Activated naive CD4-positive, alpha-beta T cell treated with anti-CD3 and anti-CD28 coated beads, Interleukin-2, amount 50 U/mL, for 72 hours (primary cell): ENCODE results near the gene STXBP5L. TPM values are rescaled to one million over a fixed set of nuclear protein-coding genes. Genes with fewer than 3 reads are reported as not detected.
A peak's percentile ranks its signal among the peaks of the same experiment; 100 is the strongest.
"Not testable (repeated sequence)": the region's sequence is repeated elsewhere in the genome, so short reads cannot be mapped to it uniquely, and the experiment has no call there.

Source experiments
- ATAC-seq, 2 donors: fragments of 150-1000 bp; cut with Tn5 transposase; 2 replicates each; pipeline ENCODE4 v1.10.0; 2021; ENCODE audit warnings: mild to moderate bottlenecking in 2 of 2, moderate library complexity in 2 of 2
- DNase-seq, 2 donors: peaks; one replicate each; pipeline ENCODE4 v3.0.0; 2021 to 2022; ENCODE audit warnings: low spot score in 2 of 2
- H3K27ac Mint-ChIP-seq, 2 donors: one replicate each; pipeline ENCODE4 v1.8.0; 2022; ENCODE audit warnings: mild to moderate bottlenecking in 2 of 2, mixed read lengths in 2 of 2
- H3K36me3 Mint-ChIP-seq, 2 donors: one replicate each; pipeline ENCODE4 v1.8.0; 2022; ENCODE audit warnings: mixed read lengths in 2 of 2
- H3K9me3 Mint-ChIP-seq, 2 donors: one replicate each; pipeline ENCODE4 v1.8.0; 2022; ENCODE audit warnings: mixed read lengths in 2 of 2
- total RNA-seq, 2 donors: library from RNA; stranded (reverse); gene quantifications; one replicate each; pipeline ENCODE4 v1.2.3, GENCODE V29; 2022

STXBP5L gene
- not detected for total RNA-seq

DNA sequence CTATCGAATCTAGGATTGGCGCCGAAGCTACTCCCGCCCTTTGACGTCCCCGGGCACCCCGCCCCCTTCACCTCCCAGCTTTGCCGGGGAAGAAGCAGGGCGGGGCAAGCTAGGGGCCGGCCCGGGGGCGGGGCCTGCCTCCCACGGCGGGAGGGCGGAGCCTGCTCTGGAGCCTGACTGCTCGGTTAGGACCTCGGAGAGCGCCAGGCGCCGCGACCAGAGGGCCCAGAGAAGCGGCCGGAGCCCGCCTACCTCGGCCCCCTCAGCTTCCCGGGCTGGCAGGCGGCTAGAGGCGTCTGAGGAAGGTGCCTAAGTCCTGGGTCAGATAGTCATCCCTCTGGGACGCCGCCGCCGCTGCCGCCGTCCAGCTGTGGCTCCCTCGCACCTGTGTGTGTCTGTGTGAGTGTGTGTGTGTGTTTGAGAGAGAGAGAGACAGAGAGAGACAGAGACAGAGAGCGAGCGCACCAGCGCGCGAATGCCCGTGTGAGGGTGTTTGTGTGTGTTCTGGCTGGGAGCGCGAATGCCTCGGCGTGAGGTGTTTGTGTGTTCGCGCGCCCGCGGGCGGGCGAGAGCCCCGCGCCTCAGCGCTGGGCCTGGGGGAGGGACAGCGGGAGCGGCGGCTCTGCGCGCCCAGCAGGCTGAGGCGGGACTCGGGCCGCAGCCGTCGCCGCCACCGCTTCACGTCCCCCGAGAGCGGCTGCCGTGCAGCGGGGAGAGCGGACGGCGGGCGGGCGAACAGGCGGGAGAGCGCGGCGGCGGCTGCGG is at the start of gene STXBP5L:
Gene STXBP5L (plus strand): TSS at position 176 of the 765 bp plus-strand sequence. CDS start 1,374 bp downstream, outside the sequence.
- H3K9me3 Mint-ChIP-seq, result peaks cover 0 to 11% of the 10 kb centered on the region in 2 donors
- DNase-seq (peak; percentile 50 to 76), ATAC-seq (peak; percentile 65 to 97)
- peaks cover 9 to 11% of the 10 kb centered on the region in 2 donors for H3K36me3 Mint-ChIP-seq
- H3K27ac Mint-ChIP-seq, result no peak within 1 kb of the TSS

GRCh38 chr3:120858521-120858920 is 49.5 kb upstream of the STXBP5L start:
- DNase-seq (no peak), ATAC-seq (no peak)
- peaks cover 0 to under 1% of the 10 kb centered on the region in 2 donors for H3K9me3 Mint-ChIP-seq
- H3K27ac Mint-ChIP-seq, result no peak overlapping the region
- H3K36me3 Mint-ChIP-seq, result no peaks in the 10 kb centered on the region

DNA sequence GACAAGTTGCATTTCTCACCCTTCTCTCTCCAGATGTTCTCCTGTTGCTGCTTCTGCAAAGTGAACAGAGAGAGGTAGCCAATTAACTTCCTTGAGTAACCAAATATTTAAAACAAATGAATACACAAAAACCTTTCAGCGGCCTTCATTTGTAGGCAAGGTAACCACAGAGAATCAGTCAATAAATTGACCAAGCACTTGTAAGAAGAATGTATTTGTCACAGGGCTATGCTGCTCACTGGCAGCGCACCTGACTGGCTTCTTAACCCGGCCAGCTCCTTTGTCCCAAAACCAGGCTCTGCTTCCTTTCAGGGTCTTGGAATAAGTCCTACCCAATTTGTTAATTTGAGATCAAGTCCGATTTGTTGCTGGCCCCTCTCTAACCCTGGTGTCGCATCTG is 43.5 kb upstream of the STXBP5L start:
- DNase-seq (no peak), ATAC-seq (no peak)
- Mint-ChIP-seq H3K36me3 (no peaks in the 10 kb centered on the region), H3K27ac (no peak overlapping the region), H3K9me3 (peaks cover 0 to 4% of the 10 kb centered on the region in 2 donors)

- DNase-seq (no peak), ATAC-seq (no peak)
- H3K27ac Mint-ChIP-seq, result no peak overlapping the region
- H3K36me3 Mint-ChIP-seq, result no peaks in the 10 kb centered on the region
- H3K9me3 Mint-ChIP-seq, result no peaks in the 10 kb centered on the region
Observed at GRCh38 chr3:120875507-120875906, 32.5 kb upstream of the STXBP5L start.

DNA sequence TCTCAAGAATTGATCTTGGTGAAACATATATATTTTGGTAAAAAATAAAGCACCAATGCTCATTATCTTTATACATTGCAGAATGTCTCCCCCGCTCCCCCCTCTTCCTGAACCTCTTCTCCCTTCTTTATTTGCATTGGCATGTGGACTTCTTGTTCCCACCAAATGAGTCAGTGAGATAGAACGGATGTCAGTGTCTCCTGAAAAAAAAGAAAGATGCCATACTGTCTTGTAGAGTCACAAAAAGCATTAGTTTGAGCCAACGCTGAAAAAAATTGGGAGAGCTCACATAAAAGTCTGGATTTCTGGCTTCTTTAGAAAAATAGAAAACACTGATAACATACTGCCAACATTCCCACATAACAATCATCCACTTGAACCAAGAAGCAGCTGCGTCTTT is 32.0 kb upstream of the STXBP5L start:
- Mint-ChIP-seq H3K27ac (no peak overlapping the region), H3K9me3 (no peaks in the 10 kb centered on the region), H3K36me3 (no peaks in the 10 kb centered on the region)
- no peak for DNase-seq
- ATAC-seq, result no peak

DNA sequence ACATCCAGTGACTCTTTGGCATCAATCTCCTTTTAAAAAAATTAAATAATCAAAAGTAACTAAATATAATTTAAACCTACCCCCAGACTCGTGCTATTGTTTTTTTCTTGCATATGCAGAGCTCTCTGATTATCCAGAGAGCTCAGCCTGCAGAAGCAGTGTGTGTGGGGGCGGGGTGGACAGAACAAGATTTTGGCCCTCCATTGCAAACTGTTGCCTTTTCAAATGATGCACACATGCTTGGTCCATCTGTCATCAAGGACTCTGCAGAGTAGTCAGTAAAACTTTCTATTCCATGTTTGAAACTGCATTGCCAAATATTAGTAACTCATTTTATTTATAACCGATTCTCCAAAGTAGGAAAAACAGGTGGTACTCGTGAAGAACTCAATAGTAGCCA is 28.6 kb upstream of the STXBP5L start:
- DNase-seq (no peak), ATAC-seq (no peak)
- Mint-ChIP-seq H3K36me3 (no peaks in the 10 kb centered on the region), H3K9me3 (no peaks in the 10 kb centered on the region), H3K27ac (no peak overlapping the region)

DNA sequence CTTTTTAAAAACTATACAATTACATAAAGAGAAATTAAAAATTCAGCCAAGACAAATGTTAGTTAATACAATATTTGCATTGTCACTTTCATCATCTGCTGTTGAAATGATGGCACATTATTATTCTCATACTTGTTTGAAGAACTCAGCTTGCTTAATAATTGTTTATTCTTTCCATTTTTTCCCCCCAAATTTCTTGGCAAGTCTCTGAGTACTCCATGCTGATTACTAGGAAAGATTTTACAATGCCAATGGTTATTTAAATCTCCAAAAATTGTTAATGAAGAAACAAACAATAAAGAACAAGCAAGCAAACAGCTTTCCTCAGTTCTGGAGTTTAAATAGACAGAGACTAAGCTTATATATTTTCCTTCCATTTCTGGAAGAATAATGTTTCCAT is 15.1 kb upstream of the STXBP5L start:
- no peak for DNase-seq
- no peaks in the 10 kb centered on the region for H3K36me3 Mint-ChIP-seq
- H3K27ac Mint-ChIP-seq, result no peak overlapping the region

DNA sequence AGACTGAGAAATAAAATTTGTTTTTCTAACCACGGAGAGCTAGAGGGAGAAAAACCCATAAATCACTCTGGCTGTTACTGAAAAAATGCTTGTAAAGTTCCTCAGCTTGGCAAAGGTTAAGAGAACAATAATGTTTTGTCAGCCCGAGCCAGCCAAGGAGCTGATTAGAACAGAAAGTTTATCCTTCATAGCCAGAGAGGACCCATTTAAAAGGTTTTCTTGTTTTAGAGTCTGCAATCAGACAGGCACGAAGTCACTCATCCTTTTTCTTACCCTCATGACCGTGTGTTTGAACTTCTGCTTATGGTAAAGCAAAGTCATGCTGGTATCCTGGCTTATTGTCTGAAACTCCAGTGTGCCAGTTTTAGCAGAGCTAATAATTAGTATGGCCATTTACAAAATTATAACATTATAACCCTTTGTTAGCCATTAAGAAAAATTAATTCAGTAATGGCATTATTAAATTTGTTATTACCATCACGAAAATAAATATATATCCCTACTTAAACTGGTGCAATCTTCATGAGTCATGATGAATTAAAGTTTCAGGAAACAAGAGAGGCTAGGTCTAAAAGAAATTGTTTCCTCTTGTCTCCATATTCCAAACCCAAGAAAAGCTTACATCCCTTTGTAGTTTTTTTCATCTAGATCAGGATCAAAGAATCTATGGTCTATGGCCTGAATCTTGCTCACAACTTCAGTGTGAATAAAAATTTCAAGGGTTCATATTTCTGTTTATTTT is 13.5 kb upstream of the STXBP5L start:
- Mint-ChIP-seq H3K9me3 (peaks cover 0 to 7% of the 10 kb centered on the region in 2 donors), H3K27ac (no peak overlapping the region), H3K36me3 (peaks cover 0 to 5% of the 10 kb centered on the region in 2 donors)
- DNase-seq (no peak), ATAC-seq (no peak)

More for the DNA sequence above, 15.1 kb upstream of the STXBP5L start:
- ATAC-seq, result no peak
- H3K9me3 Mint-ChIP-seq, result peaks cover 0 to 4% of the 10 kb centered on the region in 2 donors

- Mint-ChIP-seq H3K9me3 (peaks cover 6 to 16% of the 10 kb centered on the region in 2 donors), H3K36me3 (peaks cover 0 to 14% of the 10 kb centered on the region in 2 donors)
- not testable (repeated sequence) for ATAC-seq, H3K27ac Mint-ChIP-seq, DNase-seq
Observed at GRCh38 chr3:120901716-120902115, 6.3 kb upstream of the STXBP5L start.

- no peak for DNase-seq
- H3K27ac Mint-ChIP-seq, result no peak overlapping the region
- peaks cover 7 to 19% of the 10 kb centered on the region in 2 donors for H3K36me3 Mint-ChIP-seq
- no peak for ATAC-seq
- peaks cover 6 to 21% of the 10 kb centered on the region in 2 donors for H3K9me3 Mint-ChIP-seq
Observed at GRCh38 chr3:120903221-120903620, 4.8 kb upstream of the STXBP5L start.

DNA sequence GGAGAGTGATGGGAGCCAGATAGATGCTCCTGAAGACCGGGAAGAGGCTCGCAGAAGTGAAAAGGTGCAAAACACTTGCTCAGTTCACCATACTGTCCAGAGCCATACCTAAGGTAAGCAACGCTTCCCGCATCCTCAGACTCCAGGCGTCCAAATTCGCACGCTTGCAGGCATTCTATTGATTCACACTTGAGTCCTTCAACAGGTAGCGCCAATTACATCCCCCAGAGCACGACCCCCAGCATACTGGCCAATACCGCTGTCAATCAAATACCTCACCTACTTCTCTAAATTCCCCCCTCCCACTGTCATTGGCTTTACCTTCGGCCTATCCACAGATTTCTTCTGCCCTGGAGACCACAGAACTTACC is 361 bp upstream of the STXBP5L start:
- Mint-ChIP-seq H3K9me3 (peaks cover 0 to 11% of the 10 kb centered on the region in 2 donors), H3K36me3 (peaks cover 9 to 11% of the 10 kb centered on the region in 2 donors), H3K27ac (no peak overlapping the region)
- no peak for ATAC-seq
- DNase-seq, result no peak

DNA sequence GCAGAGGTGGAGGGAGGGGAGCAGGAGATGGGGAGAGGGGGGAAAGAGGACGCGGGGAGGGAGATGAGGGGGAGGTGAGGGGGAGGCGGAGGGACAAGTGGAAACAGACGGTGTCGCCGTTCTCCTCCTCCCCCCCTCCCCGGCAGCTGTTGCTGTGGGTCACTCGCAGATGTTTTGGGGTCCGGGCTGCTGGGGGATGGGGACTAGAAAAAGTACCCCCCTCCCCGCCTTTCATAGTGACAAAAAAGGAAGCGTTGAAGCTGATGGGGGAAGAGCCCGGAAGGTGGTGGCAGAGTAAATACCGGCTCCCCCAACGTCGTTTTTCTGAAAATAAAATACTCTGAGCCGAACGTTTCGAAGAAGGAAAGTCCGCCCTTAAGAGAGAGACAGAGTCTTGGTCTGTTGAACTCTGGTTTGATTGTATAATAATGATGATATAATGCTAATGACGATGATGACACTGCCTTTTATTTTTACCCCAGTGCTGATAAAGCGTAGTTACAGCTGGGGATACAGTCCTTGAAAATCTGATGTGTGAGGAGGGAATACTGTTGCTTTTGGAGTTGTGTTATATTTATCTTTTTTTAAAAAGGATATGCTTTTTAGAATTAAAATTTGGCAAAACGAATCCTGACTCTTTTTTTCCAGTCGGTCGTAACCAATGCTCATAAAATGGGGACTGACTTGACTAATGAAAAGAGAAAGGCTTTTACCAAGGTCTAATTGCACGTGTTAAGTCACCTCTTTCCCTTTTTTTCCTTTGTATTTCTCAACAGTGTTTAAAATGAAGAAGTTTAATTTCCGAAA is 993 bp downstream of the STXBP5L start:
- Mint-ChIP-seq H3K9me3 (peaks cover 0 to 11% of the 10 kb centered on the region in 2 donors), H3K36me3 (peaks cover 9 to 11% of the 10 kb centered on the region in 2 donors), H3K27ac (no peak overlapping the region)
- ATAC-seq (no peak), DNase-seq (no peak)

- DNase-seq (no peak), ATAC-seq (no peak)
- Mint-ChIP-seq H3K27ac (no peak overlapping the region), H3K36me3 (peaks cover 9 to 11% of the 10 kb centered on the region in 2 donors), H3K9me3 (peaks cover 0 to 11% of the 10 kb centered on the region in 2 donors)
Observed at GRCh38 chr3:120909602-120909878, 1.5 kb downstream of the STXBP5L start.

DNA sequence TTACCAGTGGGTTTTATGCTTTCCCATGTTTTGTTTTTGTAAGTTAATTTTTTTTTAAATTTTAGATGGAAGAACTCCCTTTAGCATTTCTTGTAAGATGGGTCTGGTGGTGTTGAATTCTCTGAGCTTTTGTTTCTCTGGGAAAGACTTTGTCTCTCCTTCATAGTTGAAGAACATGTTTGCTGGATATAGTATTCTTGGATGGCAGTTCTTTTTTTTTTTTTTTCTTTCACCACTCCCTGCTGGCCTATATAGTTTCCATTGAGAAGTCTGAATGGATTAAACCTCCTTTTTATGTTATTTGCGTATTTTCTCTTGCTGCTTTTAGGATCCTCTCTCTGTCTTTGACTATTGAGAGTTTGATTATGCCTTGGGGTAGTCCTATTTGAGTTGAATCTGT is 18.1 kb downstream of the STXBP5L start:
- H3K9me3 Mint-ChIP-seq, result peaks cover 10 to 21% of the 10 kb centered on the region in 2 donors
- ATAC-seq, result no peak

DNA sequence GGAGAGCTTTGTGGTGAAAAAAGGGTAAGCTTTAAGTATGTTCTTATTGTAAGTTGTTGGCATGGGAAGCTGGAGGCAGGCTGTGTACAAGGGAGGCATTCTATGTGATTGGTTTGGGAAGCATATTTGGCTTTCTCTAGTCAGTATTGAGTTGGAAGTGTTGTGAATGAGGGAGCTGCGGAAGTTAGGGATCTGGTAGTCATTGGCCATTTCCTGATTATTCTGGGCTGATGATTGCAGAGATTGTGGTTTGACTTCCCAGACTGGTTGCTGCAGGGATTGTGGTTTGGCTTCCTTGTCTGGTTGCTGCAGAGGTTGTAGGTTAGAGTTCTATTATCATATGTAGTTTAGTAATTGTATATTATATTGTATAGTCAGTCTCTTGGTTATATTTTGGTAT is 21.0 kb downstream of the STXBP5L start:
- no peak for ATAC-seq
- H3K27ac Mint-ChIP-seq, result no peak overlapping the region
- H3K36me3 Mint-ChIP-seq, result peaks cover 0 to 5% of the 10 kb centered on the region in 2 donors
- H3K9me3 Mint-ChIP-seq, result peaks cover 3 to 21% of the 10 kb centered on the region in 2 donors
- DNase-seq, result no peak

More for the DNA sequence above, 18.1 kb downstream of the STXBP5L start:
- Mint-ChIP-seq H3K36me3 (peaks cover 0 to 5% of the 10 kb centered on the region in 2 donors), H3K27ac (no peak overlapping the region)
- no peak for DNase-seq

DNA sequence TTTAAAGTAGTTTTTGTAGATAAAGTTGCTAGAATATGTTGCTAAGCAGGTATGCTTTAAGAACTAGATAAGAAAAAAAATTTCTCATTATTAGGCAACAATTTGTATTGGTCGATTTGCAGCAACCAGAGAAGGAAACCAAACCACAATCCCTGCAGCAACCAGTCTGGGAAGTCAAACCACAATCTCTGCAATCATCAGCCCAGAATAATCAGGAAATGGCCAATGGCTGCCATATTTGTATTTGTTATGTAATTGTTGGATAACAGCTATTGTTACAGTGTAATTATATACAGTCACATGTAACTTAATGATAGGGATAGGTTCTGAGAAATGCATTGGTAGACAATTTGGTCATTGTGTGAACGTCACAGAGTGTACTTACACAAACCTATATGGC is 23.6 kb downstream of the STXBP5L start:
- Mint-ChIP-seq H3K36me3 (peaks cover 0 to under 1% of the 10 kb centered on the region in 2 donors), H3K27ac (no peak overlapping the region), H3K9me3 (peaks cover 3 to 10% of the 10 kb centered on the region in 2 donors)
- no peak for DNase-seq
- ATAC-seq, result no peak

DNA sequence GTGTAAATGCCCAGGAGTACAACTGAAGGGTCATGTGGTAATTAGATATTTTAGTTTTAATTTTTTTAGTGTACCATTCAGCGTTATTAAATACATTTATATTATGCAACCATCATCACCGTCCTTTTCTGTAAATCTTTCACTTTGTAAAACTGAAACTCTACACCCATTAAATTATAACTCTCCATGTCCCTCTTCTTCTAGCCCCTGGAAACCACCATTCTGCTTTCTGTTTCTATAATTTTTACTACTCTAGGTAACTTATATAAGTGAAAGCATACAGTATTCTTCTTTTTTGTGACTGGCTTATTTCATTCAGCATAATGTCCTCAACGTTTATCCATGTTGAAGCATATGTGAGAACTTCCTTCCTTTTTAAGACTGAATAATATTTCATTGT is 48.1 kb downstream of the STXBP5L start:
- Mint-ChIP-seq H3K9me3 (peaks cover 0 to 7% of the 10 kb centered on the region in 2 donors), H3K27ac (no peak overlapping the region)

More for the DNA sequence above, 48.1 kb downstream of the STXBP5L start:
- no peak for ATAC-seq
- DNase-seq, result no peak
- no peaks in the 10 kb centered on the region for H3K36me3 Mint-ChIP-seq
